Raji (cell line): Measurements from ENCODE around the gene DCP1A.

Source experiments
- POLR2A ChIP-seq: IDR thresholded peaks from 2 replicates; pipeline ENCODE4 v1.6.1; 2011; ENCODE audit warnings: low read depth, low read length, control low read depth; ENCODE audit not compliant: insufficient read depth

The DCP1A gene

DNA sequence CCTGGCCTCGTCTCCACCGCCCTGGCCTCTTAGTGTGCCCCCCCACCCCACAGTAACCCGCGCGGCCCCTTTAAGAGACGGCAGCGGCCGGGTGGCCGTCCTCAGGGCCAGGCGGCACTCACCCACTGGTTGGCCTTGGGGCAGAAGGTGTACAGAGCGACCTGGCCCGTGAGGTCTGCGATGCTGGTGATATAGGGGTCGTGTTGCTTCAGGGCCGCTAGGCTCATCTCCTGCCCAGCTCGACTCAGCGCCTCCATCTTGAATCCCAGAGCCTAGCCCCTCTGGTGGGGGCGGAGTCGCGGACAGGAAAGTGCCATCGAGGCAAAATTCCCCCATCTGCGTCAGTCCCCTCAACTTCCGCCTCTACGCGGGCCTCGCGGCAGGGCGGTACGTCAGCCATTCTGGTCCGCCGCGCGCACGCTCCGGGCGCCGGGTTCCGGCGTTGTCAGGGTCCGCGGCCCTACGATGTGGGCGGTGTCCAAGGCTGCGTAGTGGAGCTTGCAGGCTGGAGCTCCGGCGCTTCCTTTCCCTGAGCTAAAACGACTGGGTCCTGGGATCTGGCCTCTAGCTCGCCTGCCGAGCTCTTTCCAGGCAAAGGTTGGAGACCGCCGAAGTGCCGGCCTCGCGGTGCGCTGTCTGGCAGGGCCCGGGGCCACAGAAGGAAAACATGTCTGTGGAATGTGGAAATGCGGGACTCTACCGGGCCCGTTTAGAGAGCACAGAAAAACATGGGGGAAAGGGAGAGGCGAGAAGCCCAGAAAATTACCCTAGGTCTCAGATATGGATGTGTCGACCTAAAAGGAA lies at the start of gene DCP1A:
Gene DCP1A (minus strand): TSS at position 283 of the 804 bp plus-strand sequence. CDS start 26 bp downstream, at position 257.
- TF ChIP-seq POLR2A = peak; percentile 96

DNA sequence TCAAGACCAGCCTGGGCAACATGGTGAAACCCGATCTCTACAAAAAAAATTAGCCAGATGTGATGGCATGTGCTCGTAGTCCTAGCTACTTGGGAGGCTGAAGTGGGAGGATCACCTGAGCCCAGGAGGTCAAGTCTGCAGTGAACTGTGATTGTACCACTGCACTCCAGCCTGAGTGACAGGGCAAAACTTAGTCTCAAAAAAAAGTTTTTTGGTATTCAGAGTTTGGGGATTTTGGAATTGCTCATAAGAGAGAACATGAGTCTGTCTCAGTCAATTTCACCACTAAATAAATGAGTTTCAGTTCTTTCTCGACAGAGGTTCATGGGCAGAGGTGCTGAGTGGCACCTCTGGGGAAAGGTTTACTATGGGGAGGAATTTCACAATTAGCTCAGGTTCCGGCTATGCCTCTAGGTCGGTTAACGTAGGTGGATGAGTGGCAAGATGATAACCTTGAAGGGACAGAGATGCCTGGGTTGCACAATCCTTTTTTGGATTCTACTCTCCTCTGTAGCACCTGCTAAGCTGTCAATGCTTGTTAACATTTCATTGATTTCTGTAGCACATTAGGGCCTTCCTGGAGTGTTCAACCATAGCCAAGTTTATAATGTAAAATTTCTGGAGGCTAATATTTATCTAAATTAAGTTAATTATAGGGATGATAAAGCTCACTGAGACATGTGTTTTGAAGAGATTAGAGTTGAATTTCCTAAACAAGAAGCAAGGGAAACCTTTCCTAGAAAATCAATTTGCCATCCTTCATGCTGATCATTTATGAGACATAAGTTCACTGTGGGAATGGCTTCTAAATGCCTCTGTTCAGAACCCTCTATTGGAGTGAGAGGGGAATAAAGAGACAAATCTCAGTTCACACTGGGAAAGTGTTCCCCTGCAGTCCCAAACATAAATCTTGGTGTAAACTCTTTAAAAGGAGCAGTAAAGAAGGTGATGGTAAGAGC lies 37.4 kb upstream of the DCP1A start:
- no peak for TF ChIP-seq POLR2A

GRCh38 chr3:53382106-53382505 lies 34.8 kb upstream of the DCP1A start:
- no peak for TF ChIP-seq POLR2A

- TF ChIP-seq POLR2A = no peak
These were observed 33.0 kb upstream of the DCP1A start for GRCh38 chr3:53380306-53380705.

DNA sequence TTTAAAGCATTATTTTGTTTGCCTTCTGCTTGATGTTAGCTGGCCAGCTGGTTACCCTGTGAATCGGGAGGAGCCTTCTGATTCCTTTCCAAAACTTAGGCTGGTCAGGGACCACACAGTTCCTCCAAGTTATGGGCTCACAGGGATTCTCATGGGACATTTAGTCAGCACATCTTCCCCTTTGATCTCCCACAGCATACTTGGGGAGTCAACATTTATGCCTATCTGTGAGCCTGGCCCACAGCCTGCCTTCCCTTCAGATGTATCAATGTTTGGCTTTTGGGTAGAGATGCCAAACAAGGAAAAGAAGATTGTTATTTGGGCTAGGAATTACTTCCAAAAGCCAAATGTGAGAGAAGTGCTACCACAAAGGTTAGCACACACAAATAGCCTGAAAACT lies 32.6 kb upstream of the DCP1A start:
- TF ChIP-seq POLR2A = no peak

DNA sequence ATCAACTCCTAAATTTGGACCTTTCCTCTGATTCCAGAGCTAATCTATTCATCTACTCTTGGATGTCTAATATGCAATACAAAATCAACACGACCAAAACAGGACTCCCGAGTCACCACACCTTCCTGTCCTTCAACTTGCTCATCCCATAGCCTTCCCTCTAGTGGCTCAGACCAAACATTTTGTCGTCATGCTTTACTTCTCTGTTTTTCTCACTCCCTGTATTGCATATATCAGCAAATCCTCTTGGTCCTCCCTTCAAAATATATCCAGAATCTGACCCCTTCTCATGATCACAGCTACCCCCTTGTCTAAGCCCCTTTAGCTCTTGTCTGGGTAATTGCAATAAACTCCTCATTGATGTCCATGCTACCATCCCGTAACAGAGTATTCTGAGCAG lies 30.5 kb upstream of the DCP1A start:
- TF ChIP-seq POLR2A = no peak

GRCh38 chr3:53376679-53377078 lies 29.3 kb upstream of the DCP1A start:
- no peak for TF ChIP-seq POLR2A

GRCh38 chr3:53375019-53375418 lies 27.7 kb upstream of the DCP1A start:
- TF ChIP-seq POLR2A = no peak

GRCh38 chr3:53361852-53362251 lies 14.5 kb upstream of the DCP1A start:
- no peak for TF ChIP-seq POLR2A

- no peak for TF ChIP-seq POLR2A
These were observed 10.1 kb upstream of the DCP1A start for GRCh38 chr3:53357458-53357857.

DNA sequence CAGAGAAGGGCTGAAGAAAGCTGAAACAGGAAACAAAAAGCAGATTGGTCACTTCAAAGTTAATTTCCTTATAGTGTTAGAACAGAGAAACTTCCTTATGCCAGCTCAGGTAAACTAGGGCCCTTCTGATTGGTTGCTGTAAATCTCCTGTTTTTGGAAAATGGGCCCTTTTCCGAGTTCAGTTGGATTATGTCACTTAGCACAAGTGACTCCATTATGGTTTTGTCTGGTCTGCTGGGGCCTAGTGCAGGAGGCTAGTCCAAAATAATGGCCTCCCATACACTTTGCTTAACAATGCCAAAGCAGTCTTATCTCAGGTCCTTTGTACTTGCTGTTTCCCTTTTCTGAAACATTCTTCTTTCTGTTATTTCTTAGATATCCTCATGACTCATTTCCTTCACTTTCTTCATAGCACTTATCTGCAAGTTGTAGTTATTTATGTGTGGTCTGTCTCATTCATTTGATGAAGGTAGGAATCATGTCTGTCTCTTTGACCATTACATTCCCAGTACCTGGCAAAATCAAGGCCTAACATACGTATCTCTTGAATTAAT lies 7.7 kb upstream of the DCP1A start:
- no peak for TF ChIP-seq POLR2A

DNA sequence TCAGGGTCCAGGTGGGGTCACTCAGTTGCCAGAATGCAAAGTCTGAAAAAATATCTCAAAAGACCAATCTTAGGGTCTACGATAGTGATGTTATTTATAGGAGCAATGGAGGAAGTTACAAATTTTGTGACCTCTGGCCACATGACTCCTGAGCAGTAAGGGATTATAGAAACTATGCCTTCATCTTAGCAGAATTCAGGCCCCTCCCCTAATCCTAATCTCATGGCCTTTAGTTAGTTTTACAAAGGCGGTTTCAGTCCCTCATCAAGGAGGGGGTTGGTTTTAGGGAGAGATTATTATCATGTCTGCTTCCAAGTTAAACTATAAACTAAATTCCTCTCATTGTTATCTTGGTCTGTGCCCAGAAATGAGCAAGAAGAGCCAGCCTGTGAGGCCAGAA lies 5.9 kb upstream of the DCP1A start:
- TF ChIP-seq POLR2A = no peak

DNA sequence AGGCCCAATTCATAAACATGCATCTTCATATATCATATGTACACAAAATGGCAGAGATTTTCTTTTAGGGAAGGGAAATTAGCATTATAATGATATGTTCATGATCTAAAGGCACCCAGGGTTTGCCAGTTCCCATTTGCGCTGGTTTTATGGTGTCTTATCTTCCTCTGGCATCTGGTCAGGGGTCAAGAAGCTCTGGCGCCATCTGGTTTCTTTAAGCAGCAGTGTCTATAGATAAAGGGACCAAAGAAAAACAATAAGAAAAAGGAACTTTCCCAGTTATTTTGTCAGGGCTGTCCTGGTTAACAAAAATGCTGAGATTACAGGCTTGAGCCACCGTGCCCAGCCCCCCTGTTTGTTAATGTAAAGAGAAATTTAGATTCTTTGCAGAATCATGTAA lies 3.3 kb upstream of the DCP1A start:
- TF ChIP-seq POLR2A = no peak

- no peak for TF ChIP-seq POLR2A
These were observed 452 bp downstream of the DCP1A start for GRCh38 chr3:53346922-53347260.

- no peak for TF ChIP-seq POLR2A
These were observed 829 bp downstream of the DCP1A start for GRCh38 chr3:53346514-53346913.

DNA sequence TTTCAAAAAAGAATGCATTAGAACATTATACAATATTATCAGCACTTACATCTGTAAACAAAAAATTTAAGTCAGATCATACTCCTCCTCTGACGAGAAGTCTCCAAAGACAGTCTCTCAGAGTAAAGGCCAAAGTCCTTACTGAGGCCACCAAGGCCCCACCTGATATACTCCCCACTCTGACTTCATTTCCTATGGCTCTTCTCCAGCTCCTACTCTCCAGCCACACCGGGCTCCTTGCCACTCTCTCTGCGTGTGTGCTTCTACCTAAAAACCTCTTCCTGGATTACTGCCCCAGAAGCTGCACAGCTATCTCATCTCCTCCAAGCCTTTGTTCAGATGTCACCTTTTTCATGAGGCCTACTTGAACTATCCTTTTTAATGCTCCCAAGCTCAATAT lies 5.0 kb downstream of the DCP1A start:
- no peak for TF ChIP-seq POLR2A
